ENCODE results near the gene ADAMTS9.

DNA sequence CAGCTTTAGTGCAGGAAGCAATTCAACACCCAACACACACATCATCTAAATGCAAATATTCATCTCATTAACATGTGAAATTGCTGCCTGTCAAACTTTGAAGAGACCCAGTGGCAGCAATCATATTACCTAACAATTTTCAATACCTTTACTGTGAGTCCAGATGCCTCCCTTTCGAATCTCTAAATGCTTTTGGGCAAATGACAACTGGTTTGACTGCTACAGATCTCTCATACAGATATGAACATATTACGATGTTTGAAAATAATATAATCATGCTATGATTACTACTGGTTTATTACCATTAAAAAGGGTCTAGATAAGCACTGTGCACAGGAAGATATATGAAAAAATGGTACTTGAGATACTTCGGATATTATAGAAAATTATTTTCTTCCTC lies 137.9 kb downstream of the ADAMTS9 start:
- TF ChIP-seq CTCF (IDR thresholded peaks at IDR 0.05) (no peak), POLR2A (IDR thresholded peaks at IDR 0.05) (no peak)
